ENCODE results near the gene COG5. TPM values are rescaled to one million over a fixed set of nuclear protein-coding genes. Genes with fewer than 3 reads are reported as not detected.

The COG5 gene
- total and polyA plus RNA-seq, 8 donors = 4.1 to 34.7 (median 26.5) TPM

GRCh38 chr7:107464666-107465226 lies 99.0 kb downstream of the COG5 start:
- Histone ChIP-seq H3K4me3 (no peak overlapping the region), H3K4me1 (no peaks in the 10 kb centered on the region), H3K9me3 (no peaks in the 10 kb centered on the region), H3K27me3 (no peaks in the 10 kb centered on the region), H3K36me3 (no peaks in the 10 kb centered on the region), H3K27ac (no peak overlapping the region)
- 74% methylated on average over 3 of the region's 3 CpGs for WGBS, 2 donors
- FAIRE-seq = no peak
- no peak for TF ChIP-seq CTCF (IDR thresholded peaks at IDR 0.05)
- ATAC-seq = no peak
- intact Hi-C loops (cut with DNase I) = loop anchor here in 2 of 3 donors (5.0 to 10.0 kb wide), 3 partner anchors 258 to 410 kb away; no protein-coding TSS in a partner anchor
- DNase-seq = no peak

GRCh38 chr7:107463139-107464078 lies 100.3 kb downstream of the COG5 start:
- no peaks in the 10 kb centered on the region for H3K27me3 ChIP-seq
- no peaks in the 10 kb centered on the region for H3K4me1 ChIP-seq
- no peak overlapping the region for H3K4me3 ChIP-seq
- no peaks in the 10 kb centered on the region for H3K9me3 ChIP-seq
- TF ChIP-seq CTCF (IDR thresholded peaks at IDR 0.05) = peak in 3 of 4 donors; percentile 40 to 50 (median 46)
- no peak overlapping the region for H3K27ac ChIP-seq
- DNase-seq = peak in 5 of 6 donors; percentile 37 to 60 (median 41)
- intact Hi-C loops (cut with DNase I) = loop anchor here in 1 of 3 donors (5.0 to 10.0 kb wide), 2 partner anchors 264 to 411 kb away; no protein-coding TSS in a partner anchor
- no peak for FAIRE-seq
- WGBS, 2 donors = 73 to 79% methylated on average over 6 of the region's 6 CpGs
- ATAC-seq = peak; percentile 88 to 99 (median 98)
- no peaks in the 10 kb centered on the region for H3K36me3 ChIP-seq

- H3K4me3 ChIP-seq = no peak overlapping the region
- intact Hi-C loops (cut with DNase I) = loop anchor here in 1 of 3 donors (5.0 to 10.0 kb wide), 2 partner anchors 265 to 413 kb away; no protein-coding TSS in a partner anchor
- no peak for ATAC-seq
- 76 to 86% methylated on average over 2 of the region's 2 CpGs for WGBS, 2 donors
- H3K27ac ChIP-seq = no peak overlapping the region
- H3K9me3 ChIP-seq = no peaks in the 10 kb centered on the region
- no peaks in the 10 kb centered on the region for H3K36me3 ChIP-seq
- H3K4me1 ChIP-seq = no peaks in the 10 kb centered on the region
- no peak for FAIRE-seq
- no peaks in the 10 kb centered on the region for H3K27me3 ChIP-seq
- DNase-seq = no peak
- TF ChIP-seq CTCF (IDR thresholded peaks at IDR 0.05) = no peak
These were observed 101.7 kb downstream of the COG5 start for GRCh38 chr7:107461938-107462533.

GRCh38 chr7:107453388-107453787 lies 110.3 kb downstream of the COG5 start:
- WGBS, 2 donors = 95 to 97% methylated on average over 1 of the region's 1 CpG
- H3K9me3 ChIP-seq = no peaks in the 10 kb centered on the region
- no peaks in the 10 kb centered on the region for H3K4me1 ChIP-seq
- H3K4me3 ChIP-seq = no peak overlapping the region
- no peak for TF ChIP-seq CTCF (IDR thresholded peaks at IDR 0.05)
- no peaks in the 10 kb centered on the region for H3K27me3 ChIP-seq
- H3K36me3 ChIP-seq = no peaks in the 10 kb centered on the region
- FAIRE-seq (no peak), DNase-seq (no peak), ATAC-seq (no peak)
- intact Hi-C loops (cut with DNase I) = no loop called here
- no peak overlapping the region for H3K27ac ChIP-seq
